LoVo (cell line): Measurements from ENCODE around the gene LAMA2.

Source experiments
- DNase-seq: peaks from one replicate; pipeline ENCODE4 v3.0.0-alpha.2; 2016; ENCODE audit warnings: low spot score

The LAMA2 gene

DNA sequence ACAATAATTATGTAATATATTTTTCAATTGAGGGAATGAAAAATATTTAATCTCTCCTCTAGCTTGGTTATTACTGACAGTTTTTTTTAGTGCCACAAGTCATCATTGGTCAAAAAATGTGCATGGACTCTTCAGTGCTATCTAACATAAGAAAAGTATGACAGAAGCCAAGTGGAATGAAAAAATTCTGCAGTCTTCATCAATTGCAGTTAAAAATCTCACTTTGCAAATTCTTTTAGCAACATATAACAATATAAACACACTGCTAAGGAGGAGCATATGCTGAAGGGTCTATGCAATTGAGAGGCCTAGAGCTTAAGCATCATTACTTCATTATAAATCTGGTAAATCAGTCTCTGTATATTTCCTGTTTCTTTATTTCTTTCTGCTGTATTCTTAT, 652.0 kb downstream of the LAMA2 start:
- DNase-seq: no peak

DNA sequence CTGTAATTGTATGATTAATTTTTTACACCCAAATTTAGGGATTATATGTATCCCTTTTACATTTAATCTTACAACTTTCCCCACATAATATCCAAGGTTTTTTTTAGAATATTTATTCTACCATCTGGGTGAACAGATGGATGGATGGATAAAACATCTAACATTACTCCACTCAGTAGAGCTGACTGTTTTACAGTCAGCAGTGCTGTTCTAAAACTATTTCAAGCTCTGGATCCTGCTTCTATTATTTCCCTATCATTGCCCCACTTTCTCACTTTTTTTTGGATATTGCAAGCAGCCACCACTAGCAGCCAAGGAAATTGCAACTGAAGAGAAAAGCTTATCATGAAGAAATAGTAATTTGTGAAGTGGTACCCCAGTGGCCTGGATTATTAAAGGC, 653.3 kb downstream of the LAMA2 start:
- DNase-seq: no peak

DNA sequence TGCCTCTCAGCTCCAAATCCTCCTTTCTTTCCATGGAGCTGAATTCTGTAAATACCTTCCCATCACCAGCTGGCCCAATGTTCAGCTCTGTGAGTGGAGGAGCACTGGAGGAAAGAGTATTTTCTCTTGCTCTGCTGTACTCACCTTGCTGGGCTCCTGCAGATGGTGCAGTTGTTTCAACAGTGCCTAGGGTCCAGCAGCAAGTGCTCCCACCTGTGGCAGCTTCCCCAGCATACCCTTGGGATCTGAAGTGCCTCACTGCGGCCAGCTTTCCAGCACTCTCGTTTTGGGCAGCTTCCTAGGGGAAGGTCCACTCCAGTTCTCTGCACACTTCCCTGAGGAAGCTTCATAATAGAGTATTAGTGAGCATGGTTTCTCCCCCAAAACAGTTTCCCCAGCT, 656.1 kb downstream of the LAMA2 start:
- DNase-seq: no peak

DNA sequence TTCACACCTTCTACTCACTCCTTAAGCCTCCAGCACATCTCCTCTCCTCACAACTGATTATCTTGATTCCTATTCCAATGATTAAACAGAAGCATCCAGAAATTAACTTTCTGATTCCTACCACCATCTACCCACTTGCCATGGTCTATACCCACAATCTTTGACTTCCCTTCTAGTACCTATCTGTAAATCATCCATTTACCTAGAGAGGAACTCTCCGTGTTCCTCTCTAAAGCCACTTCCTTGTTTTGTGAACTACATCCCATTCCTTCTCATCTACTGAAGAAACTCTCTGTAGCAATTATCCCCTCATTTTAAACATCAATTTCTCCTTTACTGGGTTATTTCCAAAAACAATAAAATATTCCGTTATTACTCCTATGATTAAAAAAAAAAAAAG, 659.8 kb downstream of the LAMA2 start:
- no peak for DNase-seq

DNA sequence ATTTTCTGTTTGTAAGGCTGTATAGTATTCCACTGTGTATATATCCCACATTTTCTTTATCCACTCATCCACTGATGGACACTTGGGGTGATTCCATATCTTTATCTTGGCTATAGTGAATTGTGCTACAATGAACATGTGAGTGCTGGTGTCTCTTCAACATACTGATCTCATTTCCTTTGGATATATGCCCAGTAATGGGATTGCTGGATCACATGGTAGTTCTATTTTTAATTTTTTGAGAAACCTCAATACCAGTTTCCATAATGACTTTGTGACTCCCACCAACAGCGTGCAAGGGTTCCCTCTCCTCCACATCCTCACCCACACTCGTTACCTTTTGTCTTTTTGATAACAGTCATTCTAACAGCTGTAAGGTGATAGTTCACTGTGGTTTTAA, 661.0 kb downstream of the LAMA2 start:
- no peak for DNase-seq

DNA sequence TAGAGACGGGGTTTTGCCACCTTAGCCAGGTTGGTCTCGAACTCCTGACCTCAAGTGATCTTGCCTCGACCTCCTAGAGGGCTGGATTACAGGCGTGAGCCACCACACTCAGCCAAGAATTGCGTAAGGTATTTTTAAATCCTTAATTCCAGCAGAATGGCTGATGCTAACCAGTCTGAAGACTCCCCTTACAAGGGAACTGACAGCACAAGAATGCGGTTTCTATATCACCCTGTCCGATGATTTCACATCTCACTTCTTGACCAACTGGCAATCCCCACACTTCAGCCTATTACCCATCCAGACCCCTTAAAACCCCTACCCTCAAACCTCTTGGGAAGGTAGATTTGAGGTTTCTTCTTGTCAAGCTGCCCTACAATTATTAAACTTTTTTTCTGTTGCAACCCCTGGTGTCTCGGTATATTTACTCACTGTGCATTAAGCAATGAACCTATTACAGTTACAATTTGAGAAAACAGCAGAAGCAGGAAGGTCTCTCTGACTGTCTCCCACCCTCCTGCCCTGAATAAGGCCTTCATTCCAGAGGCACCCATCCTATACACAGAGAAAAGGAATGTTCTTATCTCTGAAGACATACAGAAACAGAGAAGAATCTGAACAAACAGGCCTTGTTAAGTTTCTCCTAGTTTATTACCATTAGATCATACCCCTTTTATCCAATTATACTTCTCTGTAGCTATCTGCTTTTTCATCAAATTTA, 662.1 kb downstream of the LAMA2 start:
- DNase-seq: no peak

DNA sequence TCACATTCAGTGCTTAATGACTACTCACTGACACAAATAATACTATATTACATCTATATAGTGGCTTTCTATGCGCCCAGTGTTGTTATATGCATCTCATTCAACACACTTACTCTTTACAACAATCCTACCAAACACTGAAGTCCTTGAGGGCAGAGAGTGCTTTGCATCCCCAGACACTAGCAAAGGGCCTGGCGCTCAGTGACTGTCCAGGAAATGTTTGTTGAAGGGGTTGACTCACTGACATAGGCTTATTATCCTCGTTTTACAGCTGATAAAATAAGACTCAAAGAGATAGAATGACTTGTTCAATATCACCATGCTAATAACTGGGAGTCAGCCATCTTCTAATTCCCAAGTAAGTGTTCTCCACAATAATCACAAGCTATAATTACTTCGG, 663.8 kb downstream of the LAMA2 start:
- no peak for DNase-seq

DNA sequence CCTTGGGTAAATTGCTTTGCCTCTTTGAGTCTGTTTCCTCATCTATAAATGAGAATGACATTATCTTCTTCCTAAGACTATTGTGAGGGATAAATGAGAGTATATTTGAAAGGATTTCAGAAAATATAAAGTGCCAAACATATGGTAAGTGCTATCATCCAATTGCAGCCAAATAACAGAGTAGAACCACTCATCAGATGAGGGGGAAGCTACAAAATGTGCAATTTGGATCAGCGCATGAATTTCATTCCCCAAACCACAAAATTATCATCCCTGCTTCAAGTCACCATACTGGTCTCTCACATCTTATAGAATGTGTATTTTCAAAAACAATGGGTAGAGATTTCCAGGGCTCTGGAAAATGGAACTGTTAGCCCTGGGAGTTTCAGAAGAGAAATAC, 668.5 kb downstream of the LAMA2 start:
- no peak for DNase-seq

DNA sequence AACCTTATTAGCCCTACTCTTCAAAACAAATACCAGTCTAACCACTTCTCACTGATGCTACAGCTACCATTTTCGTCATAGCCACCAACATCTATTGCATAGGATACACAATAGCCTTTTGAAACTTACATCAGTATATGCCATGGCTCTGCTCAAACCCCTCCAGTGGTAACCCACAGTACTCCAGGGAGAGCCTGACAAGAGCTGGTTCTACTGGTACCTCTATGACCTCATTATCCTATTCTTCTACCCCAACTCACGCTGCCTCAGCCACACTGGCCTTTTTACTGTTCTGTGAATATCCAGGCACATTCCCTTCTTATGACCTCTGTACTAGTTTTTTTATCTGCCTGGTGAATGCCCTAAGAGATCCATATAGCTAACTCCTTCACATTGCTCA, 669.5 kb downstream of the LAMA2 start:
- no peak for DNase-seq

DNA sequence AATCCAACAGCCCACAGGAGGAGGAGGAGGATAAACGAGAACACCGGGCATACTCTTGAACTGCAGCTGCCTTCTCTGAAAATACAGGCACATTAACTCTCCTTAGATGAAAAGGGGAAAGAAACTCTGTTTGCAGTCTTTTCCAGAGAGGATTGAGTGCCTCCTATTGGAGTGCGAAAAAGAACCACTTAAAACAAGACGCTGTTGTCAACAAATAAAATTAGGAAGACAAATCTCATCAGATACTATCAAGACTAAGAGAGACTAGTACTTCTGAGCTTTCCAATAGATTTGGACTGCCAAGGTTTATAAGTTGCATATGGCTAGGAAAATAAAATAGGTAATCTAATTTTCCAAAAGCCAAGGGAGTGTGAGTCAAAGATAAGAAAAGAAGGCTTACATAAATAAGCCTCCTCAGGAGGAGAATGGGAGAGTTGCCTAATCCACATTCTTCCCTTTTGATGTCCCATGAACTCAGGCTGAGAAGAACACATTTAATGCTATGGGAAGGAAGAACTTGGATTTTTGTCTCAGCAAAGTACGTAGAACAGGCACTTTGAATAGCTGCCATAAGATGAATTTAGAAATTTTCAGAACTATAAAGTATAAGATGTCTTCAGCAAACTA, 672.4 kb downstream of the LAMA2 start:
- DNase-seq: no peak

DNA sequence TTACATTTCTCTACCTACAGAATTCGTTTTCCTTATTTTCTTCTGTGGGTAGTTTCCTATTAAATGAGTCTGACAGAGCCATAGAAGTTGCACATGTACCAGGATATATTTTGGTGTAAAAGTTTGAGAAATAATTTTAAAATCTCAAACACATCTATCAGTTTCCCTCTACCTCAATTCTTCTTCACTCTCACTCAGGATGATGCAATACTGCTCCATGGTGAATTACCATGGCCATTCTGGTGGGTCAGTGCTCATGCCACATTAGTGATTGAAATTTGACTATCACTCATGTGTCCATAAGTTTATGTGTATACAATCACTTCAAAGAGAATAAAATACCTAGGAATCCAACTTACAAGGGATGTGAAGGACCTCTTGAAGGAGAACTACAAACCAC, 675.3 kb downstream of the LAMA2 start:
- DNase-seq: no peak

DNA sequence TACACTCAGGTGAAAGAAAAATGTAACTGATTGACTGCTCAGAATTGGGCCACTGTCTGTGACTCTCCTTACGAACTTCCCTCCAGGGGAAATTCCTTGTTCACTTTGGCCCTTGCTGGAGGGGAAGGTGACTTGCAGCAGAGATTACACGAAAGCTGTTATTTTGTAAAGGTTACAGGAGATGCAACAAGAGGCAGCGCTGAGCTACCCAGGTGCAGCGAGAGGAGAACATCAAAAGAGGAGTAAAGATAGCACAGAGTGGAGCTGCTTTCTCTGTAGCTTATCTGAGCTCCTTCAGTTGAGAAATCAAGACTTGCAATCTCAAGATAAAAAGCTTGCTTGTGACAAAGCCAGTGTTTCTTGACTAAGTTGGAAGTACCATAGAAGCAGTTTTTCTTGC, 682.4 kb downstream of the LAMA2 start:
- no peak for DNase-seq

DNA sequence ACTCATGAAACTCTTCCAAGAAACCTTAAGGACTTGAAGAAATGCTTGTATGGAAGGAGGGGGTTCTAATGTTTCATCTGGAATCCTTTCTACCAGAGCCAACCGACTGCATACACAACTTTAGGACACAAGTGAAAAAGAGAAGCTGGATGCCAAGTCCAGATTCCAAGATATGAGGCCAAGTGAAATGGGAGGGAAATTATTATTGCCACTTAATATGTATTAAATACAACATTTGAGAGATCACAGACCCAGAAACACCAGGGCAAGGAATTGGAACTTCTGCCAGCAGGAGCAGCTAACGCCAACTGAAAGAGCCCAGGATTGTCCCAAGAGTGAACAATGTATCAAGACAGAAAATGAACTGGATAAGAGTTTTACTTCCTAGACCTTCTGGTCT, 682.9 kb downstream of the LAMA2 start:
- DNase-seq: no peak
